ENCODE measurements around the gene TRIM17. TPM values are rescaled to one million over a fixed set of nuclear protein-coding genes. Genes with fewer than 3 reads are reported as not detected.

The TRIM17 gene
- total and polyA plus RNA-seq, 2 of the 8 experiments (the other 6 are each of a cell fraction or from before 2014, with no cell fraction given) = 1.1 to 2.2 TPM

- no peak for TF ChIP-seq CHD7 (IDR thresholded peaks at IDR 0.05; ENCODE audit: insufficient replicate concordance, low read length)
- no peak for TF ChIP-seq FOSL1 (IDR thresholded peaks at IDR 0.05; ENCODE audit: insufficient read depth, low read depth, low read length)
Measured at GRCh38 chr1:228369608-228370438, 46.8 kb downstream of the TRIM17 start (continued).
